Inflammatory macrophage treated with lipopolysaccharide for 1 hour (primary cell): Measurements from ENCODE around the gene IFNA7.
"Not testable (repeated sequence)": the region's sequence is repeated elsewhere in the genome, so short reads cannot be mapped to it uniquely, and the experiment has no call there.

ENCODE experiments used
- DNase-seq, 2 donors: peaks; one replicate each; pipeline ENCODE4 v3.0.0-alpha.2; 2020 to 2022

The IFNA7 gene

GRCh38 chr9:21202105-21202504 lies at the start of gene IFNA7:
Gene IFNA7 (minus strand): TSS chr9:21202205. CDS start chr9:21202165, 40 bp downstream.
- not testable (repeated sequence) for DNase-seq

GRCh38 chr9:21251638-21252037 lies 49.6 kb upstream of the IFNA7 start:
- DNase-seq: no peak

DNA sequence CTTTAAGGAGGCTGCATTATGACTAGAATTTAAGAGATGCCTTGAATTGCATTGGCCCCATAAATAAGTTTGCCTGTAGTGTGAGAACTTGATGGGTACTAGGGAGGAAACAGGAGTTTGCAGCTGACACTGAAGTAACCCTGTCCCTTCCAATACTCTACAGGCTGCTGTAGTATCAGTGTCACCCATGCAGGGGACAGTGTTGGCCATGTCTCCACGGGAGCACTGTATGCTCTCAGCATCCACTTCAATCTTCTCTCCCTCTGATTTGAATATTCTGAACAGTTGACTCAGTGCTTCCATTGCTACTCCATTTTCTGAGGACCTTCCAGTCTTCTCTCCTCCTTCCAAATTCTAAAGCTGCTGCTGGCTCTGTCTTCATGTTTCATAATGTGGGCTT lies 49.2 kb upstream of the IFNA7 start:
- DNase-seq: no peak

DNA sequence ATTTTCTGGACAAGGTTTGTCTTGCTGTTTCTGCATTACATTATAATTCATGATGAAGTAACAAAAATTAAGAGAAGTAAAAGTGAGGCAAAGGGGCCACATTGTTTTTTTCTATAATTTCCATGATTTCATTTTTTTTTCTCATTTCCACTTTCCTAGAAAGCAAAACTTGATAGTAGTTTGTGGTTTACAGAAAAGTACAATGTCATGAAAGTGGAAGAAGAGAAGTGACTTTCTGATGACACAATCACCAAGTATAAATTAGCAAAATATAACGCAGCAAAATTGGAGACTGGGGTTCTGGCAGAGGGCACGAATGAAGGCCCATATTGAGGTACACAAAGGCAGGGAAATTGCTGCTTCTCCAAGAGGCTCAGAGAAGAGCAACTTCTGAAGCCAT lies 42.8 kb upstream of the IFNA7 start:
- DNase-seq: peak; percentile 68 to 73

- peak; percentile 51 to 72 for DNase-seq
Measured at GRCh38 chr9:21239911-21240310, 37.9 kb upstream of the IFNA7 start, which contains the start of gene IFNA14. Gene IFNA14 (minus strand): TSS chr9:21240005. CDS start chr9:21239935, 70 bp downstream.

GRCh38 chr9:21236360-21236714 lies 34.3 kb upstream of the IFNA7 start:
- DNase-seq: not testable (repeated sequence)

- DNase-seq: peak; percentile 58 to 79
Measured at GRCh38 chr9:21235468-21236359, 33.7 kb upstream of the IFNA7 start.

- DNase-seq: no peak
Measured at GRCh38 chr9:21234153-21234687, 32.2 kb upstream of the IFNA7 start.

- no peak for DNase-seq
Measured at GRCh38 chr9:21233258-21233657, 31.3 kb upstream of the IFNA7 start.

- no peak for DNase-seq
Measured at GRCh38 chr9:21228122-21228521, 26.1 kb upstream of the IFNA7 start, which contains the start of gene IFNA17. Gene IFNA17 (minus strand): TSS chr9:21228222. CDS start chr9:21228173, 49 bp downstream.

DNA sequence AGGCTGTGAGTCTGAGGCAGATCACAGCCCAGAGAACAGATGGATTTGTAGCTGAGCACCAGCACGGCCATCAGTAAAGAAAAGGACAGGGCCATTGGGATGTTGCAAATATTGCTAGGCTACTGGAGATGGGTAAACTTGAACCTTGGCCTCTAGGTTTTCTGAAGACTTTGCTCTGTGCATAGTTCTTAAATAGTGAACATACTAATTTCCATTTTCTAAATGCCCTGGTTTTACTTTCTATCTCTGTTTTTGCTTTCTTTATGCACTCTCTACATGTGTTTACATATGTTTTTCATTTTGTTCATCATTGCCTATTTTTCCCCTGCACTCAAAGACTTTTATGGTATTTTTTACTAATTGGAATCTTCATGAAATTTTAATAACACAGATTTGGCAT lies 15.2 kb upstream of the IFNA7 start, which contains the start of gene IFNA16:
TSS of gene IFNA16 (minus strand) at position 101 of the 400 bp plus-strand sequence. CDS start at position 95, 6 bp downstream.
- DNase-seq: not testable (repeated sequence)

- peak; percentile 33 to 57 for DNase-seq
Measured at GRCh38 chr9:21213411-21214326, 11.7 kb upstream of the IFNA7 start.

DNA sequence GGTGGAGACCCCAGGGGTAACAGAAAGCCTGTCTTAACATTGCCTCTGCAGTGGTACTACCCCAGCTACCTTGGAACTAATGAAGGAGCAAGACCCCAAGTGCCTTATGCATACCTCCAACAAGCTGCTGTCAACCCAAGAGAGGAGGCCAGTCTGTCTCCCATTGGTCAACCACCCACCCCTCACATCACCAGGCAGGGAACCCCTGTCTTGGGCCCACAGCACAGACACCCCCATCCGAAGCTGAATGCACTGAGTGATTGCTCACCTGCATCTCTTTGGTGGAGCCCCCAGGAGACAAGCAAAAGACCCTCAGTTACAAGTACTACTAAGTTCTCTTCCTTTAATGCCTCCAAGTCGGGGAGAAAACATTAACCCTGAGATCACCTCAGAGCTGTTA lies 10.2 kb upstream of the IFNA7 start:
- not testable (repeated sequence) for DNase-seq

GRCh38 chr9:21210782-21211181 lies 8.8 kb upstream of the IFNA7 start:
- not testable (repeated sequence) for DNase-seq

- DNase-seq: no peak
Measured at GRCh38 chr9:21210311-21210710, 8.3 kb upstream of the IFNA7 start.

DNA sequence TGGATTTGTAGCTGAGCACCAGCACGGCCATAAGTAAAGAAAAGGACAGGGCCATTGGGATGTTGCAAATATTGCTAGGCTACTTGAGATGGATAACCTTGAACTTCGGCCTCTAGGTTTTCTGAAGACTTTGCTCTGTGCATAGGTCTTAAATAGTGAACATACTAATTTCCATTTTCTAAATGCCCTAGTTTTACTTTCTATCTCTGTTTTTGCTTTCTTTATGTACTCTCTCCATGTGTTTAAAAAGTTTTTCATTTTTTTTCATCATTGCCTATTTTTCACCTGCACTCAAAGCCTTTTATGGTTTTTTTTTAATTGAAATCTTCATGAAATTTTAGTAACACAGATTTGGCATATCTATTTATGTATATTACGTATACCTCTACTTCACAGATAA lies 5.0 kb upstream of the IFNA7 start, which contains the start of gene IFNA10:
TSS of gene IFNA10 (minus strand) at position 101 of the 400 bp plus-strand sequence. CDS start at position 55, 46 bp downstream.
- DNase-seq: not testable (repeated sequence)

DNA sequence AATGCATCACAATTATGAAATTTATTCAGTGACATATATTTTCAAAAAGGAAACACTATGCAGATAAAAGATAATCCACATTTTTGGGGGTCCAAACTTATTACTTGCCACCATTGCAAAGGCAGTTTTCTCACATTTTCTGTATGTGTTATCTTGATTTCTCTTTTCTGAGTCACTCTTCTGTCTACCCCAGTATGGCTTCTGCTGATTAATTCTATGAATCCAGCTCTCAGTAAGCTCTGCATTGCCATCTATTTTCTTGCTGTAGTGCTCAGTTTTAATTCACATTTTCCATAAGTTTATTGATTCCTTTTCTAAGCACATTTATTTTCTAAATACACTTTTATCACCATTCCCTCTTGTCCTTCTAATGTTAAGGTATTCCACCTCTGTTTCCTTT lies 3.2 kb upstream of the IFNA7 start:
- no peak for DNase-seq

GRCh38 chr9:21194867-21195776 lies 6.9 kb downstream of the IFNA7 start:
- peak; percentile 51 to 65 for DNase-seq

DNA sequence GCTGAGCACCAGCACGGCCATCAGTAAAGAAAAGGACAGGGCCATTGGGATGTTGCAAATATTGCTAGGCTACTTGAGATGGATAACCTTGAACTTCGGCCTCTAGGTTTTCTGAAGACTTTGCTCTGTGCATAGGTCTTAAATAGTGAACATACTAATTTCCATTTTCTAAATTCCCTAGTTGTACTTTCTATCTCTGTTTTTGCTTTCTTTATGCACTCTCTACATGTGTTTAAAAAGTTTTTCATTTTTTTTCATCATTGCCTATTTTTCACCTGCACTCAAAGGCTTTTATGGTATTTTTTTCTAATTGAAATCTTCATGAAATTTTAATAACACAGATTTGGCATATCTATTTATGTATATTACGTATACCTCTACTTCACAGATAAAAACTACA lies 14.5 kb downstream of the IFNA7 start, which contains the start of gene IFNA4:
TSS of gene IFNA4 (minus strand) at position 101 of the 400 bp plus-strand sequence. CDS start at position 45, 56 bp downstream.
- not testable (repeated sequence) for DNase-seq

DNA sequence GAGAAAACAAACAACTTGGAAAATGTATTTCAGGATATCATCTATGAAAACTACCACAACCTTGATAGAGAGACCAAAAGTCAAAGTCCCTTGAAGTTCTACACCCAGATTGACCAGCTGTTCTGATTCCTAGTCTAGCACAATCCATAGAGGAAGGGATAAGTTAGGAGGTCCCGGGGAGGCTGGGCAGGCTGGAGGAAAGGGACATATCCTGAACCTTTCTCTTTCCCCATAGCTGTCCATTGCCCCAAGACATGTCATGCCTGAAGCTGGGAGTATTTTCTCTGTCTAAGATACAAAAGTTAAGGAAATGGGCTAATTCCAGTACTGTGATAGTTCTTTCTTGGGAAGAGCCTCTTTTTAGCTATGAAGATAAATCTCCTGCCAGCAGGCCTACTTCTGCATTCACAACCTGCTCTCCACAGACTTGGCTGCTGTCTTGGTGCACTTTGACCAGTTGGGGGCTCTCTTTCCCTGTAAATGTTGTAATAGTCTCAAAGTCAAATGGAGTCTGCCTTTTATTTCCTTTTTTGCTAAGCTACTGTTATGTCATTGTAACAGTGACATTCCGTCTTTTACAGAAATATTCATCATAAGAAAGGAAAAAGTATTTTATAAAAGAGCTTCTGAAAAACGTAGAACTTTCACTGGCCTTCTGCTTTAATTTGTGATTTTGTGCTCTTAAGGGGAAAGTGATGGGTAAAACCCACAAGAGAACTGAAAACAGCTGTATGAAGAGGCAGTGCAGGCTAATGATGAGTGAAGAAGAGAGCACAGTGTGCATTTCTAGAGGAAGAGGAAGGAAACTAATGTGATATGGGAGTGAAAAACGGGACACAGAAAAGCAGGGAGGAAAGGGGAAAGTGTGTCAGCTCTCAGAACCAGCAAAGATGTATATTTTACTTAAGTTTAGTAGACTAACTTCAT lies 18.9 kb downstream of the IFNA7 start:
- DNase-seq: peak; percentile 47 to 69
